ENCODE data around the gene HCN2. TPM values are rescaled to one million over a fixed set of nuclear protein-coding genes. Genes with fewer than 3 reads are reported as not detected.

Gene HCN2
- polyA plus RNA-seq, 1 donor from 2014 or later, result 4.7 TPM

GRCh38 chr19:615619-616018 lies 25.9 kb downstream of the HCN2 start:
- no peaks in the 10 kb centered on the region for H3K9me3 ChIP-seq (ENCODE audit: low read length)
- no peak overlapping the region for H2AFZ ChIP-seq (ENCODE audit: low read depth, low read length)
- H3K9ac ChIP-seq (ENCODE audit: low read length), result no peak overlapping the region
- TF ChIP-seq RAD21 (conservative IDR thresholded peaks at IDR 0.05), result no peak
- TF ChIP-seq TAF1 (IDR thresholded peaks at IDR 0.05; ENCODE audit: low read depth), result no peak
- no peak for TF ChIP-seq MXI1 (conservative IDR thresholded peaks at IDR 0.05; ENCODE audit: poor library complexity, severe bottlenecking)
- no peak for TF ChIP-seq POLR2AphosphoS5 (IDR thresholded peaks at IDR 0.05)
- TF ChIP-seq EZH2 (IDR thresholded peaks at IDR 0.05; ENCODE audit: borderline replicate concordance, insufficient read depth, low read length, poor library complexity, severe bottlenecking), result no peak
- TF ChIP-seq REST (IDR thresholded peaks at IDR 0.05; ENCODE audit: borderline replicate concordance), result no peak
- TF ChIP-seq SMC3 (conservative IDR thresholded peaks at IDR 0.05; ENCODE audit: poor library complexity), result no peak
- H3K9me2 ChIP-seq (ENCODE audit: insufficient read depth, low read length), result no peaks in the 10 kb centered on the region
- no peak overlapping the region for H3K4me2 ChIP-seq (ENCODE audit: low read length)
- no peak overlapping the region for H3K4me3 ChIP-seq (ENCODE audit: low read length)
- no peaks in the 10 kb centered on the region for H4K20me1 ChIP-seq (ENCODE audit: insufficient read depth)
- H3K27ac ChIP-seq (ENCODE audit: low read length), result no peak overlapping the region
- H3K27me3 ChIP-seq (ENCODE audit: insufficient read depth, low read depth, low read length), result no peaks in the 10 kb centered on the region
- H3F3A ChIP-seq (ENCODE audit: insufficient read depth, low read length, poor library complexity, severe bottlenecking), result no peaks in the 10 kb centered on the region
- H3K36me3 ChIP-seq (ENCODE audit: insufficient read depth, low read length), result no peaks in the 10 kb centered on the region
- H3K79me2 ChIP-seq (replicated peaks; ENCODE audit: insufficient read depth, low read length), result no peaks in the 10 kb centered on the region

- Histone ChIP-seq H4K20me1 (ENCODE audit: insufficient read depth) (no peaks in the 10 kb centered on the region), H3K36me3 (ENCODE audit: insufficient read depth, low read length) (no peaks in the 10 kb centered on the region), H3K4me2 (ENCODE audit: low read length) (no peak overlapping the region), H2AFZ (ENCODE audit: low read depth, low read length) (no peak overlapping the region), H3K79me2 (replicated peaks; ENCODE audit: insufficient read depth, low read length) (no peaks in the 10 kb centered on the region), H3K9ac (ENCODE audit: low read length) (no peak overlapping the region), H3K27ac (ENCODE audit: low read length) (no peak overlapping the region), H3K9me2 (ENCODE audit: insufficient read depth, low read length) (no peaks in the 10 kb centered on the region), H3F3A (ENCODE audit: insufficient read depth, low read length, poor library complexity, severe bottlenecking) (no peaks in the 10 kb centered on the region), H3K27me3 (ENCODE audit: insufficient read depth, low read depth, low read length) (no peaks in the 10 kb centered on the region), H3K9me3 (ENCODE audit: low read length) (no peaks in the 10 kb centered on the region), H3K4me3 (ENCODE audit: low read length) (no peak overlapping the region)
- TF ChIP-seq TAF1 (IDR thresholded peaks at IDR 0.05; ENCODE audit: low read depth) (no peak), POLR2AphosphoS5 (IDR thresholded peaks at IDR 0.05) (no peak), MXI1 (conservative IDR thresholded peaks at IDR 0.05; ENCODE audit: poor library complexity, severe bottlenecking) (no peak), REST (IDR thresholded peaks at IDR 0.05; ENCODE audit: borderline replicate concordance) (no peak), EP300 (conservative IDR thresholded peaks at IDR 0.05; ENCODE audit: poor library complexity, severe bottlenecking) (no peak), CTCF (IDR thresholded peaks at IDR 0.05; ENCODE audit: poor library complexity, severe bottlenecking) (no peak), RAD21 (conservative IDR thresholded peaks at IDR 0.05) (no peak), SMC3 (conservative IDR thresholded peaks at IDR 0.05; ENCODE audit: poor library complexity) (no peak), EZH2 (IDR thresholded peaks at IDR 0.05; ENCODE audit: borderline replicate concordance, insufficient read depth, low read length, poor library complexity, severe bottlenecking) (no peak)
These were observed 26.5 kb downstream of the HCN2 start for GRCh38 chr19:616062-616700.

All from neural cell (in vitro differentiated cells).